HL-60 (cell line): ENCODE results near the gene PALLD.

Source experiments
- CTCF ChIP-seq: IDR thresholded peaks from one replicate; pipeline ENCODE4 v1.5.1; 2011; ENCODE audit warnings: low read length, control low read depth, inconsistent platforms; ENCODE audit not compliant: insufficient read depth
- POLR2AphosphoS5 ChIP-seq: IDR thresholded peaks from 2 replicates; pipeline ENCODE4 v1.6.1; 2012; ENCODE audit warnings: low read depth
- REST ChIP-seq: IDR thresholded peaks from 2 replicates; pipeline ENCODE4 v1.6.1; 2012; ENCODE audit warnings: low read depth; ENCODE audit not compliant: insufficient replicate concordance

GRCh38 chr4:168812806-168813205 lies 316.0 kb downstream of the PALLD start:
- no peak for TF ChIP-seq CTCF
- no peak for TF ChIP-seq REST
- TF ChIP-seq POLR2AphosphoS5, result no peak
